Endothelial cell of umbilical vein (primary cell): Measurements from ENCODE around the gene NTN4.
"Not testable (repeated sequence)": the region's sequence is repeated elsewhere in the genome, so short reads cannot be mapped to it uniquely, and the experiment has no call there.

Experiments used
- EZH2 ChIP-seq: IDR thresholded peaks from 2 replicates; pipeline ENCODE4 v1.6.1; 2012; ENCODE audit warnings: borderline replicate concordance, low read depth, mild to moderate bottlenecking, moderate library complexity, low read length, inconsistent platforms; ENCODE audit not compliant: severe bottlenecking
- FOS ChIP-seq: IDR thresholded peaks from 2 replicates; pipeline ENCODE4 v1.6.1; 2011; ENCODE audit warnings: mild to moderate bottlenecking, low read length, moderate library complexity, borderline replicate concordance; ENCODE audit not compliant: insufficient read depth
- GATA2 ChIP-seq: IDR thresholded peaks from 2 replicates; pipeline ENCODE4 v1.7.0; 2011; ENCODE audit warnings: low read depth, mild to moderate bottlenecking, moderate library complexity, mixed read lengths, low read length; ENCODE audit not compliant: insufficient read length, insufficient read depth
- JUN ChIP-seq: IDR thresholded peaks from 2 replicates; pipeline ENCODE4 v1.6.1; 2011; ENCODE audit warnings: borderline replicate concordance, low read depth; ENCODE audit not compliant: insufficient read length, insufficient read depth
- MYC ChIP-seq: IDR thresholded peaks from one replicate; pipeline ENCODE4 v1.6.1; 2011; ENCODE audit warnings: mild to moderate bottlenecking, low read depth, low read length
- POLR2A ChIP-seq: IDR thresholded peaks from 2 replicates; pipeline ENCODE4 v1.6.1; 2012; ENCODE audit warnings: low read depth, mild to moderate bottlenecking, control low read depth, low read length
- POLR2AphosphoS5 ChIP-seq: IDR thresholded peaks from 2 replicates; pipeline ENCODE4 v1.6.1; 2012; ENCODE audit warnings: low read depth, mild to moderate bottlenecking, control low read depth, low read length, moderate library complexity; ENCODE audit not compliant: insufficient read depth
- TF ChIP-seq, protein P1 (sequence below), 2 donors: IDR thresholded peaks; 1 replicate in 1 of 2; 2 replicates in 1 of 2; pipeline ENCODE4 v1.5.1; 2011; ENCODE audit warnings: low read length in 2 of 2, mild to moderate bottlenecking in 2 of 2, moderate library complexity in 2 of 2, control low read depth in 1 of 2, inconsistent platforms in 1 of 2, low read depth in 1 of 2; ENCODE audit not compliant: insufficient read depth in 1 of 2; ENCODE audit errors: extremely low read depth in 1 of 2
- TF ChIP-seq, protein P2 (sequence below): IDR thresholded peaks from 2 replicates; pipeline ENCODE4 v1.6.1; 2011; ENCODE audit not compliant: insufficient read depth, insufficient read length

DNA sequence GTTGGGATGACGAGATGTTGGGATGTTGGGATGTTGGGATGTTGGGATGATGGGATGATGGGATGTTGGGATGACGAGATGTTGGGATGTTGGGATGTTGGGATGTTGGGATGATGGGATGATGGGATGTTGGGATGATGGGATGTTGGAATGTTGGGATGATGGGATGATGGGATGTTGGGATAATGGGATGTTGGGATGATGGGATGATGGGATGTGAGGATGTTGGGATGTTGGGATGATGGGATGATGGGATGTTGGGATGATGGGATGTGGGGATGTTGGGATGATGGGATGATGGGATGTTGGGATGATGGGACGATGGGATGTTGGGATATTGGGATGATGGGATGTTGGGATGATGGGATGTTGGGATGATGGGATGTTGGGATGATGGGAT is 135.9 kb downstream of the NTN4 start:
- TF ChIP-seq, protein P1, sequence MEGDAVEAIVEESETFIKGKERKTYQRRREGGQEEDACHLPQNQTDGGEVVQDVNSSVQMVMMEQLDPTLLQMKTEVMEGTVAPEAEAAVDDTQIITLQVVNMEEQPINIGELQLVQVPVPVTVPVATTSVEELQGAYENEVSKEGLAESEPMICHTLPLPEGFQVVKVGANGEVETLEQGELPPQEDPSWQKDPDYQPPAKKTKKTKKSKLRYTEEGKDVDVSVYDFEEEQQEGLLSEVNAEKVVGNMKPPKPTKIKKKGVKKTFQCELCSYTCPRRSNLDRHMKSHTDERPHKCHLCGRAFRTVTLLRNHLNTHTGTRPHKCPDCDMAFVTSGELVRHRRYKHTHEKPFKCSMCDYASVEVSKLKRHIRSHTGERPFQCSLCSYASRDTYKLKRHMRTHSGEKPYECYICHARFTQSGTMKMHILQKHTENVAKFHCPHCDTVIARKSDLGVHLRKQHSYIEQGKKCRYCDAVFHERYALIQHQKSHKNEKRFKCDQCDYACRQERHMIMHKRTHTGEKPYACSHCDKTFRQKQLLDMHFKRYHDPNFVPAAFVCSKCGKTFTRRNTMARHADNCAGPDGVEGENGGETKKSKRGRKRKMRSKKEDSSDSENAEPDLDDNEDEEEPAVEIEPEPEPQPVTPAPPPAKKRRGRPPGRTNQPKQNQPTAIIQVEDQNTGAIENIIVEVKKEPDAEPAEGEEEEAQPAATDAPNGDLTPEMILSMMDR (IDR thresholded peaks at IDR 0.05; ENCODE audit: extremely low read depth in 1 of 2, insufficient read depth in 1 of 2, low read depth in 1 of 2, low read length in 2 of 2): not testable (repeated sequence)
- not testable (repeated sequence) for TF ChIP-seq POLR2A, JUN, MYC, EZH2, POLR2AphosphoS5, FOS, GATA2
- TF ChIP-seq, protein P2, sequence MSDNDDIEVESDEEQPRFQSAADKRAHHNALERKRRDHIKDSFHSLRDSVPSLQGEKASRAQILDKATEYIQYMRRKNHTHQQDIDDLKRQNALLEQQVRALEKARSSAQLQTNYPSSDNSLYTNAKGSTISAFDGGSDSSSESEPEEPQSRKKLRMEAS: not testable (repeated sequence)
